ENCODE data around the gene COL9A2.

DNA sequence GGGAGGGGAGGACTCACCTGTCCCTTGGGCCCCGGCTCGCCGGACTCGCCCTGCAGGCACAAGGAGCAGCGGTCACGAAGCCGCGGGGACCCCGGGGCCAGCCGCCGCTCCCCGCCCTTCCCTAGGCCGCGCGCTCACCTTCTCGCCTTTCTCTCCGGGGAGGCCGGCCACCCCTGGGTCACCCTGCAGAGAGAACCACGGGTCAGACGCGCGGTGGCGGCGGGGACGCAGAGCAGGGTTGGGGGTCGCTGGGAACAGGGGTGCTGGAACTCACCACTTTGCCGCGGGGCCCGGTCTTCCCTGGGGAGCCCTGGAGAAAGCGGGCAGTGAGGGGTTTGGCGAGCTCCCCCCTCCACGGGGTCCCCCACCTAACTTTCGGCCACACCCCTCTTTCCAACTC is 13.3 kb downstream of the COL9A2 start:
- TF ChIP-seq, protein P1, sequence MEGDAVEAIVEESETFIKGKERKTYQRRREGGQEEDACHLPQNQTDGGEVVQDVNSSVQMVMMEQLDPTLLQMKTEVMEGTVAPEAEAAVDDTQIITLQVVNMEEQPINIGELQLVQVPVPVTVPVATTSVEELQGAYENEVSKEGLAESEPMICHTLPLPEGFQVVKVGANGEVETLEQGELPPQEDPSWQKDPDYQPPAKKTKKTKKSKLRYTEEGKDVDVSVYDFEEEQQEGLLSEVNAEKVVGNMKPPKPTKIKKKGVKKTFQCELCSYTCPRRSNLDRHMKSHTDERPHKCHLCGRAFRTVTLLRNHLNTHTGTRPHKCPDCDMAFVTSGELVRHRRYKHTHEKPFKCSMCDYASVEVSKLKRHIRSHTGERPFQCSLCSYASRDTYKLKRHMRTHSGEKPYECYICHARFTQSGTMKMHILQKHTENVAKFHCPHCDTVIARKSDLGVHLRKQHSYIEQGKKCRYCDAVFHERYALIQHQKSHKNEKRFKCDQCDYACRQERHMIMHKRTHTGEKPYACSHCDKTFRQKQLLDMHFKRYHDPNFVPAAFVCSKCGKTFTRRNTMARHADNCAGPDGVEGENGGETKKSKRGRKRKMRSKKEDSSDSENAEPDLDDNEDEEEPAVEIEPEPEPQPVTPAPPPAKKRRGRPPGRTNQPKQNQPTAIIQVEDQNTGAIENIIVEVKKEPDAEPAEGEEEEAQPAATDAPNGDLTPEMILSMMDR (IDR thresholded peaks at IDR 0.05): no peak
- TF ChIP-seq POLR2A (IDR thresholded peaks at IDR 0.05): no peak

Measured in testis (tissue), 2 donors.